Measurements from ENCODE around the gene CHMP6. TPM values are rescaled to one million over a fixed set of nuclear protein-coding genes. Genes with fewer than 3 reads are reported as not detected.

The CHMP6 gene
- total and polyA plus RNA-seq, 4 donors = 9.6 to 24.0 (median 16.7) TPM

GRCh38 chr17:81046770-81047359 lies 55.2 kb downstream of the CHMP6 start:
- no peak overlapping the region for H3K9ac ChIP-seq (ENCODE audit: low read depth in 1 of 2, low read length in 2 of 2)
- no peak overlapping the region for H3K4me3 ChIP-seq (ENCODE audit: low read depth in 1 of 3, low read length in 3 of 3)
- no peak for TF ChIP-seq REST (IDR thresholded peaks at IDR 0.05)
- 81% methylated on average over 18 of the region's 18 CpGs for WGBS
- H3K4me1 ChIP-seq (ENCODE audit: control insufficient read depth in 4 of 4, insufficient read depth in 4 of 4, low read length in 3 of 4) = peaks cover 27 to 78% (median 56%) of the 10 kb centered on the region in 4 donors
- no peaks in the 10 kb centered on the region for H3K27me3 ChIP-seq (ENCODE audit: control insufficient read depth in 4 of 4, insufficient read depth in 4 of 4, low read length in 3 of 4)
- no peaks in the 10 kb centered on the region for H3K36me3 ChIP-seq (ENCODE audit: control insufficient read depth in 4 of 4, insufficient read depth in 3 of 4, low read depth in 1 of 4, low read length in 3 of 4)
- H3K9me3 ChIP-seq (ENCODE audit: control insufficient read depth in 4 of 4, low read length in 3 of 4) = no peaks in the 10 kb centered on the region
- DNase-seq (ENCODE audit: low spot score) = no peak
- peak overlapping the region in 1 of 2 donors; percentile 13 for H3K27ac ChIP-seq (ENCODE audit: low read depth in 1 of 2, low read length in 2 of 2)

DNA sequence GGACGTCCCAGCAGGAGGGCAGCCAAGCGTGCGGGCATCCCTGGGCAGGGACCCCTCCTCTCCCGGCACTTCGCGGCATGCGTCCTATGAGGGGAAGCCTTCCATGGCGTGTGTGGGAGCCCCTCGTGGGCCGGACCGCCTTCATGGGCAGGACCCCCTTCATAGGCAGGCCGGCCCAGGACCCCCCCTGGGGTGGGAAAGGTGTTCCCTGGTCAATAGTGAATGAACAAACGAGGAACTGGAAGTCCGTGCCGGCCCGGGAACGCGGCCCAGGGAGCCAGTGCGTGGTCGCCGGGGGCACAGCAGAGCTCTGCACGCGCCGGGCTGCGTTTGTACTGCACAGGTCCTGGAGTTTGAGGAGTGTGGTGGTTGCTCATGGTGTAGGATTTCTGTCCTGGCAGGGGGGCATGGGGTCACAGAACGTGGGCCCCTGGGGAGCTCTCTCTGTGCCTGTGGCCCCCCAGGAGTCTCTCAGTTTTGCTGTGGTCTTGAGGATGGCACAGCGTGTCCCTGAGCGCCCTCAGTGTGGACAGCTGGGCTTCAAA lies 57.3 kb downstream of the CHMP6 start:
- TF ChIP-seq MAX (IDR thresholded peaks at IDR 0.05) (no peak), FOXA2 (IDR thresholded peaks at IDR 0.05) (no peak), EGR1 (IDR thresholded peaks at IDR 0.05; ENCODE audit: low read depth in 2 of 2) (no peak), RAD21 (IDR thresholded peaks at IDR 0.05) (no peak), RXRA (IDR thresholded peaks at IDR 0.05) (no peak), CTCF (IDR thresholded peaks at IDR 0.05; ENCODE audit: low read depth, low read length, missing input control) (no peak), SP1 (IDR thresholded peaks at IDR 0.05) (no peak), FOXA1 (IDR thresholded peaks at IDR 0.05) (no peak), REST (IDR thresholded peaks at IDR 0.05) (no peak)
- TF ChIP-seq, protein P1, sequence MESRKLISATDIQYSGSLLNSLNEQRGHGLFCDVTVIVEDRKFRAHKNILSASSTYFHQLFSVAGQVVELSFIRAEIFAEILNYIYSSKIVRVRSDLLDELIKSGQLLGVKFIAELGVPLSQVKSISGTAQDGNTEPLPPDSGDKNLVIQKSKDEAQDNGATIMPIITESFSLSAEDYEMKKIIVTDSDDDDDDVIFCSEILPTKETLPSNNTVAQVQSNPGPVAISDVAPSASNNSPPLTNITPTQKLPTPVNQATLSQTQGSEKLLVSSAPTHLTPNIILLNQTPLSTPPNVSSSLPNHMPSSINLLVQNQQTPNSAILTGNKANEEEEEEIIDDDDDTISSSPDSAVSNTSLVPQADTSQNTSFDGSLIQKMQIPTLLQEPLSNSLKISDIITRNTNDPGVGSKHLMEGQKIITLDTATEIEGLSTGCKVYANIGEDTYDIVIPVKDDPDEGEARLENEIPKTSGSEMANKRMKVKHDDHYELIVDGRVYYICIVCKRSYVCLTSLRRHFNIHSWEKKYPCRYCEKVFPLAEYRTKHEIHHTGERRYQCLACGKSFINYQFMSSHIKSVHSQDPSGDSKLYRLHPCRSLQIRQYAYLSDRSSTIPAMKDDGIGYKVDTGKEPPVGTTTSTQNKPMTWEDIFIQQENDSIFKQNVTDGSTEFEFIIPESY (IDR thresholded peaks at IDR 0.05) = no peak
- H3K4me1 ChIP-seq (ENCODE audit: control insufficient read depth in 4 of 4, insufficient read depth in 4 of 4, low read length in 3 of 4) = peaks cover 22 to 66% (median 47%) of the 10 kb centered on the region in 4 donors
- no peak overlapping the region for H3K27ac ChIP-seq (ENCODE audit: low read depth in 1 of 2, low read length in 2 of 2)
- 92% methylated on average over 28 of the region's 28 CpGs for WGBS
- DNase-seq (ENCODE audit: low spot score) = no peak
- no peaks in the 10 kb centered on the region for H3K9me3 ChIP-seq (ENCODE audit: control insufficient read depth in 4 of 4, low read length in 3 of 4)
- no peak overlapping the region for H3K9ac ChIP-seq (ENCODE audit: low read depth in 1 of 2, low read length in 2 of 2)
- H3K36me3 ChIP-seq (ENCODE audit: control insufficient read depth in 4 of 4, insufficient read depth in 3 of 4, low read depth in 1 of 4, low read length in 3 of 4) = no peaks in the 10 kb centered on the region
- no peak overlapping the region for H3K4me3 ChIP-seq (ENCODE audit: low read depth in 1 of 3, low read length in 3 of 3)
- H3K27me3 ChIP-seq (ENCODE audit: control insufficient read depth in 4 of 4, insufficient read depth in 4 of 4, low read length in 3 of 4) = no peaks in the 10 kb centered on the region

All from liver (tissue), 9 donors.